HG02970 (cell line): ENCODE results near the gene EPHB4.
"Not testable (repeated sequence)": the region's sequence is repeated elsewhere in the genome, so short reads cannot be mapped to it uniquely, and the experiment has no call there.

Source experiments
- ATAC-seq: cut with Tn5 transposase; IDR thresholded peaks from one replicate; pipeline ENCODE4 v1.9.1; 2021; ENCODE audit warnings: mild to moderate bottlenecking, moderate library complexity, moderate number of reproducible peaks; ENCODE audit not compliant: unreplicated experiment, low FRiP score

Gene EPHB4

DNA sequence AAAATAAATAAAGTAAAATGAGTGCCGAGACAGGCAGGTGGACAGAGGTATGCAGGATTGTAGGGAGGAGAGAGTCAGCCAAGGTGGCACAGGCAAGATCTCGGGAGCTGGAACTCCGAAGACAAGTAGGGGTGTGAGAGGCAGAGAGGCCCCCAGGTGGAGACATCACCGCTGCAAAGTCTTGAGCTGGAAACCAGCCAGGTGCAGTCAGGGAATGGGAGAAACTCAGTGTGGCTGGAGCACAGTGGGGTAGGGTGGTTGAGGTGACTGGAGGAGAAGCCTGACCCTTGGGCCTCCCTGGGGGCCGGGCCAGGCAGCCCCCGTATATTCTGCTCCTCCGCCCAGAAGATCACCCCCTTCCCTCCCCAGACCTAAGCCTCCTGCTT is 4.2 kb downstream of the EPHB4 start:
- no peak for ATAC-seq

DNA sequence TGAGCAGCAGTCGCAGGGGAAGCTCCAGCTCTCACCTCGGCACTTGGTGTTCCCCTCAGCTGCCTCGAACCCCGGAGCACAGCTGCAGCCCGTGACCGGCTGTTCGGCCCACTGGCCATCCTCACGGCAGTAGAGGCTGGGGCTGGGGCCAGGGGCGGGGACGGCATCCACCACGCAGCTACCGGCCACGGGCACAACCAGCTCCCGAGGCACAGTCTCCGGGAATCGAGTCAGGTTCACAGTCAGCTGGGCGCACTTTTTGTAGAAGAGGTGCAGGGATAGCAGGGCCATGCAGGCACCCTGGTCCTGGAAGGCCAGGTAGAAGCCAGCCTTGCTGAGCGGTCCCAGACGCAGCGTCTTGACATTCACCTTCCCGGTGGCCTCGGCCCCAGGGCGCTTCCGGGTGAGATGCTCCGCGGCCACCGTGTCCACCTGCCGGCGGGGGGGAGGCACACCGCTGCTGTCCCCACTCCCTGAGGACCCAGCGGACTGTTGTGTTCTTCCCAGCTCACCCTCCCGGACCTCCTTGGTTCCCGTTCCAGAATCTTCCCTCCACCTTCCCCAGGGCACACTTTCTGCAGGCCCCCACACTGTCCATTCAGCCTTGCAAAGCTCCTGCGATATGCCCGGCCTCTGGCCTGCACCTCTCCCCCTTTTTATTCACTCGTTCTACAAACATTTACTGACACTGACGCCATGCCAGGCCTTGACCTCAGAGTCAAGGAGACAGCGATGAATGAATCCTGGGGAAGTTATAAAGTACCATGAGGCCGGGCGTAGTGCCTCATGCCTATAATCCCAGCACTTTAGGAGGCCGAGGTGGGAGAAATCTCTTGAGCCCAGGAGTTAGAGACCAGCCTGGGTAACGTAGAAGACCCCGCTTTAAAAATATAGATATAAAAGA is 4.8 kb downstream of the EPHB4 start:
- ATAC-seq: no peak

DNA sequence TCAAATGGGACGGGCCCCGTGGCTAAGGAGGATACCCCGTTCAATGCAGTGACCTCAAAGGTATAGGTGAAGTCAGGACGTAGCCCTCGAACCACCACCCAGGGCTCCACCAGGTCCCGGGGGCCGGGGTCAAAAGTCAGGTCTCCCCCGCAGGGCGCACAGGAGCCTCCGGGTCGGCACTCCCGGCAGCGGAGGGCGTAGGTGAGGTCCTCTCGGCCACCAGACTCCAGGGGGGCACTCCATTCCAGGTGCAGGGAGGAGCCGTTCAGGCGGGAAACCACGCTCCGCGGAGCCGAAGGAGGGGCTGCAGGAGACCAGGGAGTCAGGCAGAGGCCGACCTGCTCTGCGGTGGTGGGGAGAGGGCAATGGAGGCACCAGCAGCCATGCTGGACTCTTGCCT is 7.7 kb downstream of the EPHB4 start:
- no peak for ATAC-seq

DNA sequence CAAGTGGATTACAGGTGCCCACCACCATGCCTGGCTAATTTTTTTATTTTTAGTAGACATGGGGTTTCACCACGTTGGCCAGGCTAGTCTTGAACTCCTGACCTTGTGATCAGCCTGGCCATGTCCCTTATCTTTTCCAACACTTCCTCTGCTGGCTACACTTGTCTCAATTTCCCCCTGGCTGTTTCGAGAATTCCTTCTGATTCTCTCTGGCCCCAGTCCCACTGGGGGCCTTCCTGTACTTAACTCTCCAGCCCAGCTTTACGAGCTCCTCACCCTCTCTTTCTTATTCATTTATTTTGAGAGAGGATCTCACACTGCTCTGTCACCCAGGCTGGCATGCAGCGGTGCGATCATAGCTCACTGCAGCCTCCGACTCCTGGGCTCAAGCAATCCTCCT is 8.5 kb downstream of the EPHB4 start:
- no peak for ATAC-seq

DNA sequence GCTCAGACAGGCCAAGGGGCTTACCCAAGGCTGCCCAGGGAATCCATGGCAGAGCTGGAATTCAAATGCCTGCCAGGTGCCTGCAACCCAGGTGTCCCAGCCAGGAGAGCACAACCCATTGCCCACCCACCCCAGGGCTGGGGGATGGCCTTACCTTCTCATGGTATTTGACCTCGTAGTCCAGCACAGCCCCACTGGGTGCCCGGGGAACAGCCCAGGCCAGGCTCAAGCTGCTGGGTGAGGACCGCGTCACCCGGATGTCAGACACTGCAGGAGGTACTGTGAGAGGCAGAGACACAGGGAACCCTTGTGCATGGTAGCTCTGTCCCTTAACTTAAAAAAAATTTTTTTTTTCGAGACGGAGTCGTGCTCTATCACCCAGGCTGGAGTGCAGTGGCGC is 9.0 kb downstream of the EPHB4 start:
- no peak for ATAC-seq

DNA sequence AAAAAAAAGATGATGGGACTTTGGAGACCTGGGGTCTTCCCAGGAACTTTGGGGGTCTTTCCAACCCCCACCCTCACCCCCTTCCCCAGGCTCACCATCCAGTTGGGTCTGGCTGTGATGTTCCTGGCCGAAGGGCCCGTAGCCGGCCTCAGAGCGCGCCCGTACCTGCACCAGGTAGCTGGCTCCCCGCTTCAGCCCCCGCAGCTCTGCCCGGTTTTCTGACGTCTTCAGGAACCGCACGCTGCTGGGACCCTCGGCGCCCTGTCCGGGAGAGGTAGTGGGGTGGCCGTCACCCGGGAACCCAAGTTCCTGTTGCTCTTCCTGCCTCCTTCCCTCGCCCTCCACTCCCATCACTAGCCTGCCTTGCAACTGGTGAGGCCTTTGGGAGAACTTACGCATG is 10.2 kb downstream of the EPHB4 start:
- ATAC-seq: no peak

DNA sequence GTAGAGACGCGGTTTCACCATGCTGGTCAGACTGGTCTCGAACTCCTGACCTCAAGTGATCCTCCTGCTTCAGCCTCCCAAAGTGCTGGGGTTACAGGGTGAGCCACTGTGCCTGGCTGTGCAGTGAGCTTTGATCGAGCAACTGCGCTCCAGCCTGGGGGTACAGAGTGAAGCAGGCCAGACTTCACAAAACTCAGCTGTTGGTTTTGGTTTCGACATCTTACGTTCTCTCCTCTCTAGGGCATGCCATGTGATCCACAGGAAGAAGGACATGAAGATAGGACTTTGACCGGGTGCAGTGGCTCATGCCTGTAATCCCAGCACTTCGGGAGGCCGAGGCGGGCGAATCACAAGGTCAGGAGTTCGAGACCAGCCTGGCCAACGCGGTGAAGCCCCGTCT is 10.8 kb downstream of the EPHB4 start:
- ATAC-seq: not testable (repeated sequence)

DNA sequence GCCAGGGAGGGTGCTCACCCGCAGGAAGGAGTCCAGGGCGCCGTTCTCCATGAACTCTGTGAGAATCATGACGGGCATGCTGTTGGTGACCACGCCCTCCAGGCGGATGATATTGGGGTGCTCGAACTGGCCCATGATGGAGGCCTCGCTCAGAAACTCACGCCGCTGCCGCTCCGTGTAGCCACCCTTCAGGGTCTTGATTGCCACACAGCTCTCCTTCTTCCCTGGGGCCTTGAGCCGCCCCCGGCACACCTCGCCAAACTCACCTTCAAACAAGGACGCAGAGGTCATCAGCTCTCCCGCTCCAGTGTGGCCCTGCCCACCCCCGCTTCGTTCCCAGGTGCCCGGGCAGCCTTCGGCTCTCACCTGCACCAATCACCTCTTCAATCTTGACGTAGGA is 14.6 kb downstream of the EPHB4 start:
- no peak for ATAC-seq

DNA sequence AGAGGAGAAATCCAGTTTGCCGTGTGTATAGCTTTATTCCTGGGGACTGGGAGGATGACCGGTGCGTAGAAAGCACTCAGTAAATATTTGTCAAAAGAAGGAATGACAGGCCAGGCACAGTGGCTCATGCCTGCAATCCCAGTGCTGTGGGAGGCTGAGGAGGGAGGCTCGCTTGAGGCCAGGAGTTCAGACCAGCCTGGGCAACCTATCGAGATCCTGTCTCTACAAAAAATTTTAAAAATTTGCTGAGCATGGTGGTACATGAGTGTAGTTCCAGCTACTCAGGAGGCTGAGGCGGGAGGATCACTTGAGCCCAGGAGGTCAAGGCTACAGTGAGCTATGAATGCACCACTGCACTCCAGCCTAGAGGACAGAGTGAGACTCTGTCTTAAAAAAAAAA is 15.8 kb downstream of the EPHB4 start:
- no peak for ATAC-seq

DNA sequence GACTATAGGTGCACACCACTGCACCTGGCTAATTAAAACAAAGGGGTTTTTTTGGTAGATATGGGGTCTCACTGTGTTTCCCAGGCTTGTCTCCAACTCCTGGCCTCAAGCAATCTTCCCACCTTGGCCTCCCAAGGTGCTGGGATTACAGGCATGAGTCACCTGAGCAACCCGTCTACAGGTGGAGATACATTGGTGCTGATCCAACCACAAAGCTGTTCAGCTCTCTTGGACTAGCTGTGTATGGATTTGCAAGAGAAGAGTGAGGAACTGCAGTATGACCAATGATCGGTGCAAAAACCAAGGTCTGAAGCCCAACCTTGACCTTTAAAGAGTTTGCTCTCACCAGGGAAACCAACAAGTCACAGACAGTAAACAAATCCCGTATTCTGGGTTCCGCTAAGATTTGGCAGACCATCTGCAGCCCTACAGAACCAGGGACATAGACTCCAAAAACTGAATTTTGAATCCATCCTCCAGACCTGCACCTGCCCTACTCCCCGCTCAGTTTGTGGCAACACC is 18.9 kb downstream of the EPHB4 start:
- ATAC-seq: no peak

DNA sequence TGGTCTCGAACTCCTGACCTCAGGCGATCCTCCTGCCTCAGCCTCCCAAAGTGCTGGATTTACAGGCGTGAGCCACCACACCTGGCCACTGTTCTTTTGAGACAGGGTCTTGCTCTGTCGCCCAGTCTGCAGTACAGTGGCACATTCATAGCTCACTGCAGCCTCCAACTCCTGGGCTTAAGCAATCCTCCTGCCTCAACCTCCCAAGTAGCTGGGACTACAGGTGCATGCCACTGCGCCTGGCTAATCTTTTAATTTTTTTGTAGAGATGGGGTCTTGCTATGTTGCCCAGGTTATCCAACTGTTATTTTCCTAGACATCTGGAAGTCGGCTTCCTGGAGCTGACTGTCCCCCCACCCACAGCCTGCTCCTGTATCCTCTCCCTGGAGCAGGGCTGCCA is 20.4 kb downstream of the EPHB4 start:
- not testable (repeated sequence) for ATAC-seq

DNA sequence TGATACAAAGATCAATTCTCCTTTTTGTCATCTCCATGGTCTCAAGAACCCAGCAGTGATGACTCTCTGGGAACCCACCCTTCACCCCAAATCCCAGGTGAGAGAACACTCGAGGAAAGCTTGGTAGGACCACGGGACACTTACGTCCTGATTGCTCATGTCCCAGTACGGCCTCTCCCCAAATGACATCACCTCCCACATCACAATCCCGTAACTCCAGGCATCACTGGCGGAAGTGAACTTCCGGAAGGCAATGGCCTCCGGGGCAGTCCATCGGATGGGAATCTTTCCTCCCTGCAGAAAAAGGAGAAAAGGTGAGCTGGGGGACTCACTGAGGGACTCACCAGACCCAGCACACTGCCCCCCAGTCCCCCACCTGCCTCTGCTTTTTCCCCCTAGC is 21.0 kb downstream of the EPHB4 start:
- no peak for ATAC-seq

DNA sequence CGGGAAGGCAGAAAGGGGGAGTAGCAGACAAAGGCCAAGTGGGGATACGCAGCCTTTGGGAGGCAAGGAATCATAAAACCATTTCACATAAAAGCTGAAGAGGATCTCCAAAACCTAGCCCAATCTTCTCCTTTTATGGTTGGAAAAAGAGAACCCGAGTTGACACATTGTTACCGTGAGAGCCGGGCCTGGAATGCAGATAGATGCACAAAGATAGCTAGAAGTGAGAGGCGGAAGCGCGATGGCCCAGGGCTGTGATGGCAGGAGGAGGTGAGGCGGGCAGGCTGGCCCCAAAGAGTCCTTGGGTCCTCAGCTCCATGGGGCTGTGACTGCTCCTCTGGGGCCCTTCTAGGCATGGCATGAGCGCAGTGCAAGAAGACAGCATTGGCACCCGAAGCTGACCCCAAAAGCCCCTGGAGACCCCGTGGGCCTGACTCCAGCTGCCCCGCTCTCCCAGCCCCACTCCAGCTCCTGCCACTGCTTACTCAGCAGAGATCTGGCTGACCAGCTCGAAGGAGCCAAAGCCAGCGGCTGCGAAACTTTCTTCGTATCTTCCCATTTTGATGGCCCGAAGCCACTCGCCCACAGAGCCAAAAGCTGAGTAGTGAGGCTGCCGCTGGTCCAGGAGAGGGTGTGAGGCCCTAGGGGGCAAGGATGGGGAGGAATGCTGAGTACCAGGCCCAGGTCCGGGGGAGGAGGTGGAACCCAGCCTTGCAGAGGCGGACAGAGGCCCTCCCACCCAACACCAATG is 22.5 kb downstream of the EPHB4 start:
- ATAC-seq: no peak

DNA sequence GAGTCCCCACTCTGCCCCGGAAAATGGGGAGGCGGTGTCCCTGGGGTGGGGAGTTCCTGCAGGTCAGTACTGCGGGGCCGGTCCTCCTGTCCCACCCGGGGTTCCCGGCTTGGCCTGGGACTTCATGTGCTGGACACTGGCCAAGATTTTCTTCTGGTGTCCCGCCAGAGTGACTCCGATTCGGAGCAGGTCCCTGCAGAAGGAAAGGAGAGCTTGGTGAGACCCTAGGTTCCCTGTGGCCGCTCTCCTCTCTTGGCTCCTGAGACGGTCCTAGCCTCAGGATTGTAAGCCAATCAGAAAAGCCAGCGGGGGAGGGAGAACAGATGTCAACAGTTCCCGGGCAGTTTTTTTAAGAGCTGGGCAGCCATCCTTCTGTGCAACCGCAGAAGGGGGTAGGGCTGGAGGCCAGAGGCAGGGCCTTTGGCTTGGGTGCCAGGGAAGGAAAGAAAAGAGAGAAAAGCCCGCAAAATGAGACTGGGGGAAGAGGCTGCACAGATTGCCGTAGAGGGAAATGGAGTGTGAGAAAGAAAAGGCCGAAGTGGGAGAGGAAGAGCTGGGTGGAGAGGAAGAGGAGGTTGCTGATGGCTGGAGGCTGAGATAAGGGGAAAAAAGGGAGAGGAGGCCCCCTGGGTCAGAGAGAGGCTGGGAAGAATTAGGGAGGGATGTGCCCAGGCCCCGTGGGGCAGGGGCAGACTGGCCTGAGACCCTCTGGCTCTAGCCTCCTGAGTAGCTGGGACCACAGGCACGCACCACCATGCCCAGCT is 23.7 kb downstream of the EPHB4 start:
- peak; percentile 82 for ATAC-seq

DNA sequence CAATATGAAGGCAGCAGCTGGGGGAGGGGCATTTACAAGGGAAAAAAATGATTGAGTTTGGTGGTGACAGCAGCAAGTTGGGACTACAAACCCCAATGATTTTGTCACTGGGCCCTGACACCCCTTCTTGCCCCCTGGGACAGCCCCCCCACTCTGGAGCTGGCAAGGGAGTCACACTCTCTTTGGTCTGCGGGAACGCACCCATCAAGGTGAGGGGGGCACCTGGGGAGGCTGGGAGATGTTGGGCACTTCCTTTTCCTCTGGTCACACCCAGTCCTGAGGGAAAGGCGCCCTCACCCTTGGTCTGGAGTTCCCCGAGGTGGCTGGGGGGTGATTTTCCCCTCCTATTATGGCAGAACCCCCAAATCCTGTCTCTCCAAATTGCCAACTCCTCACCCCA is 24.4 kb downstream of the EPHB4 start:
- ATAC-seq: no peak

DNA sequence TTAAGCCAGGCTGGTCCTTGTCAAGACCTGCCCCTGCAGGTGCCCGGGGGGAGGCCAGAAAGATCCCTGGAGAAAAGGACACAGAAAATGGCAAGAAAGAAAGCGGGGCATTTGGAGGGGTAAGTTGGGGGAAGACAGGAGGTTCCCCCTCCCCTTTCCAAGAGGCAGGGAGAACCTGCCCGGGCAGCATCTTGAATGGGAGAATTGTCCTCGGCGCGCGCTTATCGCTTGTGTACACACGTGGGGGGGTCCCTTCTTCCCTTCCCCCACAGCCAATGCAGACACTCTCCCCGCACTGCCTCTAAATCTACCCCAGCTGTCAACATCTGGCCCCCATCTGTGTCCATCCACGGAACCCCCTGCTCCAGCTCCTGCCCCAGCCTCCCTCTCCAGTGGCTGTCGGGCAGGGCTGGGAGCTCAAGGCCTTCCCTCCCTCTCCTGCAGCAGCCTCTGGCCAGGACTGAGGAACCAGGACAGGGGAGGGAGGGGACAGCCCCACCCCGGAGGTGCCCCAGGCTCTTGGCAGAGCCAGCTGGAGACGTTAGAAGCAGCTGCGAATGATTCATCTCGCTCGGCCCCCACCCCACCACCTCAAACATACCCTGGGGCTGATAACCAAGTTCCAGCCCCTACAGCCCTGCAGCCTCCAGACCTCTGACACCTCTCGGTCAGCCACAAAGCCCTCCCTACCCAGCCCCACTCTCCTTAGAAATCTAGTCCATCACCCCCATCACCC is 25.3 kb downstream of the EPHB4 start:
- ATAC-seq: no peak

DNA sequence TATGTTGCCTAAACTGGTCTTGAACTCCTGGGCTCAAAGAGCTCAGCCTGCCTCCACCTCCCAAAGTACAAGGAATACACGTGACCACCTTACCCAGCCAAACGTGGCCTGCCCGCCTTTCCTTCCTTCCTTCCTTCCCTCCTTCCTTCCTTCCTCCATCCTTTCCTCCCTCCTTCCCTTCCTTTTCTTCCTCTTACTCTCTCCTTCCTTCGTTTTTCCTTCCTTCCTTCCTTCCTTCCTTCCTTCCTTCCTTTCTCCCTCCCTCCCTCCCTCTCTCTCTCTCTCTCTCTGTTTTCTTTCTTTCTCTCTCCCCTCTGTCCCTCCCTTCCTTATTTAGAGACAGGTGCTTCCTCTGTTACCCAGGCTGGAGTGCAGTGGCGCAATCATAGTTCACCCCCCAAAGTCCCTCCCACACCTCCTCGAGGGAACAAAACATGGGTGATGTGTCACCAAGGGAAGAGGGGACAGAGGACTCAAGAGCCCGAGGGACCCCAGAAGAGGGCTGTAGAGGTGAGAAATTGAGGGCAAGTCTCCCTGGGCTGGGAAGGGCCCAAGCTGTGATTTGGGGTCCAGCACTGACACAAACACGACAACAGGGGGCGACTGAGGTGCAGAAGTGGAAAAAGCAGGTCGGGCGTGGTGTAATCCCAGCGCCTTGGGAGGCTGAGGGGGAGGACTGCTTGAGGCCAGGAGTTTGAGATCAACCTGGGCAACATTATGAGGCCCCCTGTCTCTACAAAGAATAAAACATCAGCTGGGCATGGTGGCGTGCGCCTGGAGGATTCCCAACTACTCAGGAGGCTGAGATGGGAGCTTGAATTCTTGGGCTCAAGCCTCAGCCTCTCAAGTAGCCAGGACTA is 28.1 kb downstream of the EPHB4 start:
- no peak for ATAC-seq

DNA sequence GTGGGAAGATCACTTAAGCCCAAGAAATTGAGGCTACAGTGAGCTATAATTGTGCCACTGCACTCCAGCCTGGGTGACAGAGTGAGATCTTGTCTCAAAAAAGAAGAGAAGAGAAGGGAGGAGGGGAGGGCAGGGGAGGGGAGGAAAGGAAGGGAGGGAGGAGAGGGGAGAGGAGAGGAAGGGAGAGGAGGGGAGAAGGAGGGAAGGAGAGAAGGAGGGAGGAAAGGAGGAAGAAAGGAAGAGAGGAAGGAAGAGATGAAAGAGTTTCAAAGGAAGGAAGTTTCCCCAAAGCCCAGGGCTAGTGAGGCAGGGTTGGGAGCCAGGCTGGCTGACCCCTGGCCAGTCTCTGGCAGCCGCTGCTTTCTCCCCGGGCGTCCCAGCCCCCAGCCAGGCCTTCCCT is 32.6 kb downstream of the EPHB4 start:
- ATAC-seq: no peak
